Upper lobe of left lung (tissue), 6 donors: ENCODE data around the gene CAMK2B. TPM values are rescaled to one million over a fixed set of nuclear protein-coding genes. Genes with fewer than 3 reads are reported as not detected.

ENCODE experiments used
- ATAC-seq, 2 donors: fragments of 200-7000 bp; cut with Tn5 transposase; one replicate each; pipeline ENCODE4 v1.9.1; 2022; ENCODE audit warnings: mild to moderate bottlenecking in 2 of 2, moderate library complexity in 2 of 2; ENCODE audit not compliant: low FRiP score in 2 of 2
- DNase-seq, 2 donors: peaks; one replicate each; pipeline ENCODE4 v3.0.0-alpha.2; 2019 to 2020
- H3K27ac ChIP-seq, 4 donors: fragments of 200-600 bp; sonication (generic); one replicate each; pipeline ENCODE4 v1.5.1; 2016 to 2019
- H3K27me3 ChIP-seq, 4 donors: fragments of 200-600 bp; sonication (generic); one replicate each; pipeline ENCODE4 v1.5.1; 2017 to 2019
- H3K36me3 ChIP-seq, 4 donors: fragments of 200-600 bp; sonication (generic); one replicate each; pipeline ENCODE4 v1.5.1; 2016 to 2019
- H3K4me1 ChIP-seq, 4 donors: fragments of 200-600 bp; sonication (generic); one replicate each; pipeline ENCODE4 v1.5.1; 2018 to 2019
- H3K4me3 ChIP-seq, 4 donors: fragments of 200-600 bp; sonication (generic); one replicate each; pipeline ENCODE4 v1.5.1; 2017 to 2019; ENCODE audit warnings: mild to moderate bottlenecking in 2 of 4, moderate library complexity in 1 of 4
- H3K9me3 ChIP-seq, 4 donors: fragments of 200-600 bp; sonication (generic); one replicate each; pipeline ENCODE4 v1.5.1; 2018 to 2019
- CTCF ChIP-seq, 6 experiments: fragments of 450-650 bp in 4 of 6; fragments of 200-600 bp in 2 of 6; sonication (generic) in 2 of 6; IDR thresholded peaks; one replicate each; pipeline ENCODE4 v1.5.1; 2016 to 2019; ENCODE audit warnings: antibody characterized with exemption in 6 of 6
- EP300 ChIP-seq, 4 donors: sonication (generic); formaldehyde crosslinking; IDR thresholded peaks; one replicate each; pipeline ENCODE4 v1.5.1; 2017; ENCODE audit warnings: antibody characterized with exemption in 4 of 4, control low read depth in 2 of 4
- POLR2A ChIP-seq, 4 donors: fragments of 450-650 bp; IDR thresholded peaks; one replicate each; pipeline ENCODE4 v1.5.1; 2016 to 2017; ENCODE audit warnings: antibody characterized with exemption in 4 of 4, mild to moderate bottlenecking in 2 of 4
- POLR2AphosphoS5 ChIP-seq, 2 donors: sonication (generic); formaldehyde crosslinking; IDR thresholded peaks; one replicate each; pipeline ENCODE4 v1.5.1; 2017; ENCODE audit warnings: antibody characterized with exemption in 2 of 2
- WGBS, 2 donors: methylation state at CpG; one replicate each; pipeline ENCODE4 v1.1.5; 2017 to 2018; 5-methylcytosine and 5-hydroxymethylcytosine counted together
- total RNA-seq, 6 donors: library from RNA; depleted of rRNA in 4 of 6; stranded (reverse); fragments of >200 nt in 4 of 6; gene quantifications; one replicate each; pipeline versions ENCODE4 v1.1.0 to v1.2.1, GENCODE V29; 2016 to 2021
- donor health status: DM: no; HTN: no; CAD: no; lungs with moderate emphysema.
- donor health status: DM: no; HTN: yes; CAD: no; lungs with severe emphysema.

Gene CAMK2B
- total RNA-seq, 6 donors from 2014 or later = 0.09 to 1.8 (median 0.27) TPM; not detected in 3

GRCh38 chr7:44242091-44242490 lies 83.3 kb downstream of the CAMK2B start:
- DNase-seq (peak in 1 of 2 donors; percentile 64), ATAC-seq (no peak)
- H3K4me3 ChIP-seq = no peak overlapping the region
- no peak overlapping the region for H3K27ac ChIP-seq
- TF ChIP-seq POLR2A (IDR thresholded peaks at IDR 0.05) (no peak), CTCF (IDR thresholded peaks at IDR 0.05) (no peak), EP300 (IDR thresholded peaks at IDR 0.05) (no peak)
- no peaks in the 10 kb centered on the region for H3K36me3 ChIP-seq
- H3K9me3 ChIP-seq = no peaks in the 10 kb centered on the region
- H3K4me1 ChIP-seq = peaks cover 0 to 4% (median 0%) of the 10 kb centered on the region in 4 donors
- WGBS, 2 donors = 57 to 88% methylated on average over 1 to 10 of the region's 10 CpGs
- no peaks in the 10 kb centered on the region for H3K27me3 ChIP-seq

GRCh38 chr7:44240983-44241510 lies 84.3 kb downstream of the CAMK2B start:
- H3K9me3 ChIP-seq = no peaks in the 10 kb centered on the region
- no peak overlapping the region for H3K27ac ChIP-seq
- H3K4me1 ChIP-seq = peaks cover 0 to 4% (median 0%) of the 10 kb centered on the region in 4 donors
- H3K4me3 ChIP-seq = peak overlapping the region in 2 of 4 donors; percentile 22 to 23
- no peaks in the 10 kb centered on the region for H3K27me3 ChIP-seq
- H3K36me3 ChIP-seq = no peaks in the 10 kb centered on the region
- DNase-seq (peak; percentile 58 to 73), ATAC-seq (peak; percentile 76 to 89)
- peak; percentile 52 to 75 (median 66) for TF ChIP-seq CTCF (IDR thresholded peaks at IDR 0.05)
- TF ChIP-seq POLR2AphosphoS5 (IDR thresholded peaks at IDR 0.05) = no peak
- WGBS, 2 donors = 0 to 23% methylated on average over 1 to 10 of the region's 10 CpGs

GRCh38 chr7:44240376-44240775 lies 85.0 kb downstream of the CAMK2B start:
- 77% methylated on average over 9 to 16 of the region's 16 CpGs for WGBS, 2 donors
- Histone ChIP-seq H3K9me3 (no peaks in the 10 kb centered on the region), H3K4me1 (peaks cover 0 to 4% (median 0%) of the 10 kb centered on the region in 4 donors), H3K4me3 (no peak overlapping the region), H3K27ac (no peak overlapping the region), H3K36me3 (no peaks in the 10 kb centered on the region), H3K27me3 (no peaks in the 10 kb centered on the region)
- DNase-seq (peak in 1 of 2 donors; percentile 74), ATAC-seq (no peak)
- TF ChIP-seq CTCF (IDR thresholded peaks at IDR 0.05) = no peak
- TF ChIP-seq POLR2A (IDR thresholded peaks at IDR 0.05) = no peak
- no peak for TF ChIP-seq POLR2AphosphoS5 (IDR thresholded peaks at IDR 0.05)
- no peak for TF ChIP-seq EP300 (IDR thresholded peaks at IDR 0.05)

GRCh38 chr7:44239361-44239760 lies 86.0 kb downstream of the CAMK2B start:
- 68% methylated on average over 11 to 18 of the region's 24 CpGs for WGBS, 2 donors
- Histone ChIP-seq H3K36me3 (no peaks in the 10 kb centered on the region), H3K4me1 (peaks cover 0 to 4% (median 0%) of the 10 kb centered on the region in 4 donors), H3K4me3 (no peak overlapping the region), H3K27ac (no peak overlapping the region), H3K27me3 (no peaks in the 10 kb centered on the region), H3K9me3 (no peaks in the 10 kb centered on the region)
- ATAC-seq = no peak
- DNase-seq = peak in 1 of 2 donors; percentile 79
- no peak for TF ChIP-seq POLR2AphosphoS5 (IDR thresholded peaks at IDR 0.05)
- no peak for TF ChIP-seq POLR2A (IDR thresholded peaks at IDR 0.05)
- TF ChIP-seq CTCF (IDR thresholded peaks at IDR 0.05) = no peak
- no peak for TF ChIP-seq EP300 (IDR thresholded peaks at IDR 0.05)

GRCh38 chr7:44238116-44238695 lies 87.2 kb downstream of the CAMK2B start:
- H3K4me3 ChIP-seq = no peak overlapping the region
- peak in 1 of 2 donors; percentile 79 for DNase-seq
- H3K4me1 ChIP-seq = peaks cover 0 to 4% (median 0%) of the 10 kb centered on the region in 4 donors
- TF ChIP-seq POLR2A (IDR thresholded peaks at IDR 0.05) = no peak
- no peak for ATAC-seq
- no peaks in the 10 kb centered on the region for H3K27me3 ChIP-seq
- no peaks in the 10 kb centered on the region for H3K9me3 ChIP-seq
- 51 to 79% methylated on average over 3 to 17 of the region's 17 CpGs for WGBS, 2 donors
- H3K27ac ChIP-seq = no peak overlapping the region
- H3K36me3 ChIP-seq = no peaks in the 10 kb centered on the region
